Measurements from ENCODE around the gene AMOTL2.
A peak's percentile ranks its signal among the peaks of the same experiment; 100 is the strongest.

The AMOTL2 gene

GRCh38 chr3:134351427-134351826 is 22.8 kb downstream of the AMOTL2 start:
- DNase-seq, result no peak

GRCh38 chr3:134350861-134351311 is 23.4 kb downstream of the AMOTL2 start:
- DNase-seq, result peak; percentile 94

GRCh38 chr3:134350266-134350665 is 24.0 kb downstream of the AMOTL2 start:
- DNase-seq, result no peak

GRCh38 chr3:134348524-134348923 is 25.7 kb downstream of the AMOTL2 start:
- peak; percentile 89 for DNase-seq

- no peak for DNase-seq
These were observed 26.7 kb downstream of the AMOTL2 start for GRCh38 chr3:134347551-134347950.

- no peak for DNase-seq
These were observed 27.5 kb downstream of the AMOTL2 start for GRCh38 chr3:134346744-134347143.

- peak; percentile 20 for DNase-seq
These were observed 29.0 kb downstream of the AMOTL2 start for GRCh38 chr3:134345202-134345601.

GRCh38 chr3:134344560-134344959 is 29.7 kb downstream of the AMOTL2 start:
- peak; percentile 4 for DNase-seq

- peak; percentile 32 for DNase-seq
These were observed 32.0 kb downstream of the AMOTL2 start for GRCh38 chr3:134342259-134342658.

- DNase-seq, result peak; percentile 48
These were observed 32.9 kb downstream of the AMOTL2 start for GRCh38 chr3:134341389-134341788.

GRCh38 chr3:134340982-134341365 is 33.3 kb downstream of the AMOTL2 start:
- peak; percentile 48 for DNase-seq

GRCh38 chr3:134340362-134340981 is 33.8 kb downstream of the AMOTL2 start:
- no peak for DNase-seq

- no peak for DNase-seq
These were observed 34.3 kb downstream of the AMOTL2 start for GRCh38 chr3:134339913-134340312.

- DNase-seq, result peak; percentile 70
These were observed 34.9 kb downstream of the AMOTL2 start for GRCh38 chr3:134339331-134339730.

GRCh38 chr3:134338516-134339261 is 35.6 kb downstream of the AMOTL2 start:
- peak; percentile 46 for DNase-seq

- no peak for DNase-seq
These were observed 36.1 kb downstream of the AMOTL2 start for GRCh38 chr3:134338201-134338512.

GRCh38 chr3:134337511-134338200 is 36.6 kb downstream of the AMOTL2 start:
- DNase-seq, result peak; percentile 56

- DNase-seq, result peak; percentile 40
These were observed 37.2 kb downstream of the AMOTL2 start for GRCh38 chr3:134337071-134337482.

GRCh38 chr3:134336587-134336986 is 37.7 kb downstream of the AMOTL2 start:
- peak; percentile 50 for DNase-seq

- peak; percentile 52 for DNase-seq
These were observed 39.4 kb downstream of the AMOTL2 start for GRCh38 chr3:134334901-134335280.

- DNase-seq, result peak; percentile 61
These were observed 39.9 kb downstream of the AMOTL2 start for GRCh38 chr3:134334231-134334900.

GRCh38 chr3:134333522-134334181 is 40.6 kb downstream of the AMOTL2 start:
- DNase-seq, result peak; percentile 98

GRCh38 chr3:134332344-134332743 is 41.9 kb downstream of the AMOTL2 start:
- DNase-seq, result peak; percentile 59

All from islet precursor cell (in vitro differentiated cells).